ENCODE data around the gene CYP3A4. TPM values are rescaled to one million over a fixed set of nuclear protein-coding genes. Genes with fewer than 3 reads are reported as not detected.

Gene CYP3A4
- total and polyA plus RNA-seq, 9 of the 15 experiments (the other 6 are each of a cell fraction or from before 2014, with no cell fraction given): 0.07 to 0.08 TPM; not detected in 7

DNA sequence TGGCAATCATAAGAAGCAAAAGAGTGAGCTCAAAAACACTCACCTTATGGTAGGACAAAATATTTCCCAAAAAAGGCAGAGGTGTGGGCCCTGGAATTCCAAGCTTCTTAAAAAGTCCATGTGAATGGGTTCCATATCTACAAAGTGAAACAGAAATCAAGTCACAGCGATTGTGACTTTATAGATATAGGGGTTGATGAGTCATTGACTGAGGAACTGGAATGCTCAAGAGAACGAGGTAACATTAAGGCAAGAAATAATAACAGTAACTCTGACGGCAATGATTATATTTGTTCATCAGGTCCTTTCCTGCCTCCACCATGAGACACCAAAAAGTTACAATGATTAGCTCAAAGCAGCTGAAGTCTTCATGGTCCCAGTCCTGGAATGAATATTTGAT is 4.0 kb downstream of the CYP3A4 start (continued):
- TF ChIP-seq, protein P1, sequence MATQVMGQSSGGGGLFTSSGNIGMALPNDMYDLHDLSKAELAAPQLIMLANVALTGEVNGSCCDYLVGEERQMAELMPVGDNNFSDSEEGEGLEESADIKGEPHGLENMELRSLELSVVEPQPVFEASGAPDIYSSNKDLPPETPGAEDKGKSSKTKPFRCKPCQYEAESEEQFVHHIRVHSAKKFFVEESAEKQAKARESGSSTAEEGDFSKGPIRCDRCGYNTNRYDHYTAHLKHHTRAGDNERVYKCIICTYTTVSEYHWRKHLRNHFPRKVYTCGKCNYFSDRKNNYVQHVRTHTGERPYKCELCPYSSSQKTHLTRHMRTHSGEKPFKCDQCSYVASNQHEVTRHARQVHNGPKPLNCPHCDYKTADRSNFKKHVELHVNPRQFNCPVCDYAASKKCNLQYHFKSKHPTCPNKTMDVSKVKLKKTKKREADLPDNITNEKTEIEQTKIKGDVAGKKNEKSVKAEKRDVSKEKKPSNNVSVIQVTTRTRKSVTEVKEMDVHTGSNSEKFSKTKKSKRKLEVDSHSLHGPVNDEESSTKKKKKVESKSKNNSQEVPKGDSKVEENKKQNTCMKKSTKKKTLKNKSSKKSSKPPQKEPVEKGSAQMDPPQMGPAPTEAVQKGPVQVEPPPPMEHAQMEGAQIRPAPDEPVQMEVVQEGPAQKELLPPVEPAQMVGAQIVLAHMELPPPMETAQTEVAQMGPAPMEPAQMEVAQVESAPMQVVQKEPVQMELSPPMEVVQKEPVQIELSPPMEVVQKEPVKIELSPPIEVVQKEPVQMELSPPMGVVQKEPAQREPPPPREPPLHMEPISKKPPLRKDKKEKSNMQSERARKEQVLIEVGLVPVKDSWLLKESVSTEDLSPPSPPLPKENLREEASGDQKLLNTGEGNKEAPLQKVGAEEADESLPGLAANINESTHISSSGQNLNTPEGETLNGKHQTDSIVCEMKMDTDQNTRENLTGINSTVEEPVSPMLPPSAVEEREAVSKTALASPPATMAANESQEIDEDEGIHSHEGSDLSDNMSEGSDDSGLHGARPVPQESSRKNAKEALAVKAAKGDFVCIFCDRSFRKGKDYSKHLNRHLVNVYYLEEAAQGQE (IDR thresholded peaks at IDR 0.05; ENCODE audit: borderline replicate concordance): no peak
- TF ChIP-seq, protein P1 (CRISPR knock-in tag; IDR thresholded peaks at IDR 0.05; ENCODE audit: low read depth): no peak
- TF ChIP-seq BDP1 (IDR thresholded peaks at IDR 0.05; ENCODE audit: insufficient read depth, insufficient read length): no peak
- TF ChIP-seq JUND (IDR thresholded peaks at IDR 0.05; ENCODE audit: borderline replicate concordance, low read depth, low read length): peak; percentile 48; the same call in 1 of the 2 replicates
- TF ChIP-seq JUND (tag; IDR thresholded peaks at IDR 0.05; ENCODE audit: borderline replicate concordance, low read depth, low read length): peak; percentile 58; the same call in 2 of the 3 replicates
- TF ChIP-seq ZNF76 (CRISPR knock-in tag; IDR thresholded peaks at IDR 0.05; ENCODE audit: borderline replicate concordance): no peak
- no peak for TF ChIP-seq ZFPM2 (CRISPR knock-in tag; IDR thresholded peaks at IDR 0.05)
- TF ChIP-seq ADNP (tag; IDR thresholded peaks at IDR 0.05): no peak
- no peak for TF ChIP-seq TFAP4 (CRISPR knock-in tag; IDR thresholded peaks at IDR 0.05; ENCODE audit: borderline replicate concordance)
- no peak for TF ChIP-seq SMARCA4 (IDR thresholded peaks at IDR 0.05)
- no peak for TF ChIP-seq NKRF (IDR thresholded peaks at IDR 0.05; ENCODE audit: borderline replicate concordance)

Data from K562 (cell line).